HG02973 (cell line): Measurements from ENCODE around the gene KCNG2.

ENCODE experiments used
- ATAC-seq: cut with Tn5 transposase; IDR thresholded peaks from one replicate; pipeline ENCODE4 v1.9.1; 2021; ENCODE audit warnings: moderate library complexity; ENCODE audit not compliant: unreplicated experiment

KCNG2 gene

GRCh38 chr18:79784965-79785770 lies 12.6 kb upstream of the KCNG2 start:
- no peak for ATAC-seq

- no peak for ATAC-seq
Measured at GRCh38 chr18:79785831-79786230, 11.9 kb upstream of the KCNG2 start.

- ATAC-seq, result no peak
Measured at GRCh38 chr18:79786304-79786703, 11.4 kb upstream of the KCNG2 start.

- ATAC-seq, result no peak
Measured at GRCh38 chr18:79786786-79787526, 10.8 kb upstream of the KCNG2 start.

GRCh38 chr18:79787527-79787864 lies 10.2 kb upstream of the KCNG2 start:
- ATAC-seq, result no peak

- ATAC-seq, result no peak
Measured at GRCh38 chr18:79787865-79788733, 9.6 kb upstream of the KCNG2 start.

GRCh38 chr18:79788734-79789085 lies 9.0 kb upstream of the KCNG2 start:
- no peak for ATAC-seq

GRCh38 chr18:79789091-79789891 lies 8.4 kb upstream of the KCNG2 start:
- ATAC-seq, result no peak

GRCh38 chr18:79789901-79790890 lies 7.5 kb upstream of the KCNG2 start:
- no peak for ATAC-seq

- no peak for ATAC-seq
Measured at GRCh38 chr18:79790996-79791972, 6.5 kb upstream of the KCNG2 start.

- ATAC-seq, result no peak
Measured at GRCh38 chr18:79792096-79792987, 5.4 kb upstream of the KCNG2 start.

GRCh38 chr18:79792988-79793355 lies 4.8 kb upstream of the KCNG2 start:
- no peak for ATAC-seq

GRCh38 chr18:79794846-79795245 lies 2.9 kb upstream of the KCNG2 start:
- no peak for ATAC-seq

- ATAC-seq, result no peak
Measured at GRCh38 chr18:79795446-79795845, 2.3 kb upstream of the KCNG2 start.

GRCh38 chr18:79796016-79796415 lies 1.7 kb upstream of the KCNG2 start:
- no peak for ATAC-seq

- ATAC-seq, result no peak
Measured at GRCh38 chr18:79796531-79797405, 970 bp upstream of the KCNG2 start.
